GM18951 (cell line): Measurements from ENCODE around the gene DHFR2.

Source experiments
- POLR2A ChIP-seq: IDR thresholded peaks from 4 replicates; pipeline ENCODE4 v1.6.1; 2011; ENCODE audit warnings: mild to moderate bottlenecking; ENCODE audit not compliant: insufficient read length, insufficient read depth; ENCODE audit errors: extremely low read depth
- in situ Hi-C: fragments of 300-500 bp; cut with MboI; formaldehyde crosslinking; loops from one replicate; pipeline ENCODE4 v1.12.0; 2022; ENCODE audit warnings: low sequenced_read_pairs, mixed read lengths, inconsistent platforms; ENCODE audit not compliant: unreplicated experiment

The DHFR2 gene

GRCh38 chr3:94076055-94076454, 13.3 kb upstream of the DHFR2 start:
- TF ChIP-seq POLR2A, result no peak
- in situ Hi-C loops, result no loop called here

GRCh38 chr3:94071713-94072284, 9.1 kb upstream of the DHFR2 start:
- no peak for TF ChIP-seq POLR2A

GRCh38 chr3:94070341-94070911, 7.7 kb upstream of the DHFR2 start:
- TF ChIP-seq POLR2A, result no peak
- in situ Hi-C loops, result no loop called here

More at GRCh38 chr3:94071713-94072284, 9.1 kb upstream of the DHFR2 start:
- in situ Hi-C loops, result no loop called here

- no peak for TF ChIP-seq POLR2A
- in situ Hi-C loops, result no loop called here
These were observed 6.6 kb upstream of the DHFR2 start for GRCh38 chr3:94069194-94069813.

- in situ Hi-C loops, result no loop called here
- TF ChIP-seq POLR2A, result no peak
These were observed 4.1 kb upstream of the DHFR2 start for GRCh38 chr3:94066506-94067500.

GRCh38 chr3:94065819-94066480, 3.2 kb upstream of the DHFR2 start:
- in situ Hi-C loops, result no loop called here
- TF ChIP-seq POLR2A, result no peak

- TF ChIP-seq POLR2A, result no peak
- in situ Hi-C loops, result no loop called here
These were observed 2.4 kb upstream of the DHFR2 start for GRCh38 chr3:94065122-94065521.

GRCh38 chr3:94064243-94064860, 1.6 kb upstream of the DHFR2 start:
- in situ Hi-C loops, result no loop called here
- TF ChIP-seq POLR2A, result no peak

- no peak for TF ChIP-seq POLR2A
- in situ Hi-C loops, result no loop called here
These were observed 892 bp upstream of the DHFR2 start for GRCh38 chr3:94063496-94064119.

- no peak for TF ChIP-seq POLR2A
- in situ Hi-C loops, result no loop called here
These were observed 1.4 kb downstream of the DHFR2 start for GRCh38 chr3:94061297-94061696.

- in situ Hi-C loops, result no loop called here
- no peak for TF ChIP-seq POLR2A
These were observed 12.2 kb downstream of the DHFR2 start for GRCh38 chr3:94050546-94050945.

GRCh38 chr3:94049267-94049666, 13.4 kb downstream of the DHFR2 start:
- no peak for TF ChIP-seq POLR2A
- in situ Hi-C loops, result no loop called here
